NOMO-1 treated with dmso at 0.1 percent for 144 hours (cell line): ENCODE results near the gene CLP1.
"Not testable (repeated sequence)": the region's sequence is repeated elsewhere in the genome, so short reads cannot be mapped to it uniquely, and the experiment has no call there.

Source experiments
- DNase-seq: peaks from one replicate; lab custom pipeline; 2025; ENCODE audit not compliant: unreplicated experiment; lab: John Stamatoyannopoulos, UW

The CLP1 gene

DNA sequence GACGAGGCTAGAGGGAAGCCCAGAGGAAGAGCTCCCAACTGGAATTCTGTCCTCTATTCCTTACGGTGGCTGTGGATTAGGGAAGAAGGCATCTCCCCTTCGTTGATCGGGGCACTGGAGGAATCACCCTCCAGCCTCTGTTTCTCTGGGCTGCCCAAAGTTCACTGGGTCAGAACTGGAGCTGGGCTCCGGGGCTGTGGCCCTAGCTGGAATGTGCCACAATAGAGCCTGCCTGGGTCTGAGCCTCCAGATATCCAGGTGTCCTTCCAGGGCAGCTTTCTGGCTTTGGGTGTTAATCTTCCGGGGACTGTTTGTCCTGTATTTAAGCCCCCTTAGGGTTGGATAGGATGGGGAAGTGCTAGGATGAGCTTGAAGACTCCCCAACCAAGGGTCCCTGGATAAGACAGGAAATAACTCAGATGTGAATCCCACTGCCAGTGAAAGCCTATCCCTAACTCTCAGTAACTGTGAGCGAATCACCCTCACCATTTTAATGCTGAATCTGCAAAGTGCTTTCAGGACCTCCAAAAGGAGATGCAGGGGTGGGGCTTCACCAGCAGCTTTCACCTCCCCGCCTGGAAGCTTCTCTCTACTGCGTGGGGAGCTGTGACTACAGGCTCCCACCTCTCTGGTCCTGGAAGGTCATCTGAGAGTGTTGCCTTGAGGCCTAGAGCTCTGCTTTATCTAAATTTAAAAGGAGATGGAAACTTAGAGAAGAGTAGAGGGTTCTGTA is 17.3 kb upstream of the CLP1 start:
- DNase-seq = no peak

DNA sequence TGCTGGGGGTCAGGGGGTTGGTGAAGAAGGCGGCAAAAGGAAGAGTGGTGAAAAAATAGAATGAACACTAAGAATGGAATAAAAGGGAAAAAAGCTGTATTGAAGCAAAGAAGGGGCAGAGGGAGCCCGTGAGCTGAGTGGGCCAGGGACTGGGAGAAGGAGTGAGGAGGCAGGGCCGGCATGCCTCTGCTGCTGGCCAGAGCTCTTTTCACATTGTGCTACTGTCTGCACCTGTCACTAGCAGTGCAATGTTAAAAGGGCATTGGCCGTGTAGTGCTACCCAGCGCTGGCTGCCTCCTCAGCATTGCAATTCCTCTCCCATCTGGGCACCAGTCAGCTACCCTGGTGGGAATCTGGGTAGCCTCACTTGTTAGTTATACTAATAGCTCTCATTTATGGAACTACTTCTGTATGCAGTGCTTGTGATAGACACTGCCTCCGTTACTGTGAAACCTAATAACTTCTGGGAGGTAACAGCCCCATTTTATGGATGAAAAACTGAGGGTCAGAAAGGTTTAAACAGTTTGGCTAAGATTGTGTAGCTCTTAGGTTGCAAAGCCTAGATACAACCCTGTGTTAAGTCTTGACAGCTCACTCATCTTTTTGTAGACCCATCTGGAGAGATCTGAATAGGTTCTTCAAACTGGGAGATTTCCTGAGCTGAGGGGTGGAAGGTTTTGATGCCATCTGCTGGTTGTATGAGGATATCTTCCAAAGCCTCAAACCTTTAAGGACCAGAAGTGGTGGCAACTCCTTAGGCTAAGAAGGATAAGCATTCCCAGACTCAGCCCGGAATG is 16.4 kb upstream of the CLP1 start:
- peak; percentile 21 for DNase-seq

GRCh38 chr11:57643802-57644201 is 13.8 kb upstream of the CLP1 start:
- DNase-seq = no peak

DNA sequence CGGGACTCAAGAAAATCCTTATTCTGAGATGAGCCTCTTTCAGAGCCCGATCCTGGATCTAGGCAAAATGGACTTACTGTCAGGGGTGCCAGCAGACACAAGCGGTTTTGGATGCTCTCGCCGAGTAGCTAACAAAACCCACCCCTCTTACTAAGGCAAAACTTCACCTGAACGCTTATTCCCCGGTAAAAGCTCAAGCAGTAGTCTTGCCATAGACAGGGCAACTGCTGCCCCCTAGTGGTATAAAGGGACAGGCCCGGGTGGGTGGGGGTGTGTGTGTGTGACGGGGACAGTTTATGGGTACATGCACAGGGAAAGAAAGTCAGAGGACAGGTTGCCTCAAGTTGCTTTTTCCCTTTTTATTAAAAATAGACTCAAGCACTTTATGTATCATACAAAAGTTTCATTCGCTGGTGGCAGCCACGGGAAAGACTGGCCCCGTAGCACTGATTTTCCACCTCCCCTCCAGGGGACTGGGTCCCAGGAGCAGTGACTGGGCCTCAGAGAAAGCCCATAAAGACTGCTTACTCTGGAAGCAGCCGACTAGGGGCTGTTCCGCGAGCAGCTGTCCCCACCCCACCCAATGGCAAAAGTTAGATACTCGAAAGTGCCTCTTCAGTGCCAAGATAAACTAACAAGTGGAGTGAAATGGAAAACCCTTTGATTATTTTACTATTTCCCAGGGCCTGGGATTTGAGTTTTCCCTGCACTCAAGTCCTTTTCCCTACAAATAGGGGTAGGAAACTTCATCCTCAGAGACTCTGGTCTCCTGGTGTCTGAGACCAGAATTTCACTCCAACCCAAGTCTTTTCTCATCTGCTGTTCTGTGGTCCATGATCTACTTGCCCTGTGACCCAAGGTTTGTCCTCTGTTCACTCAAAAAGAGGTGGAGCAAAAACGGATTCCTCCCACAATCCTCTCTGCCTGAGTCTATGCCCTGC is 12.5 kb upstream of the CLP1 start:
- no peak for DNase-seq

GRCh38 chr11:57645689-57646085 is 11.9 kb upstream of the CLP1 start:
- DNase-seq = no peak

DNA sequence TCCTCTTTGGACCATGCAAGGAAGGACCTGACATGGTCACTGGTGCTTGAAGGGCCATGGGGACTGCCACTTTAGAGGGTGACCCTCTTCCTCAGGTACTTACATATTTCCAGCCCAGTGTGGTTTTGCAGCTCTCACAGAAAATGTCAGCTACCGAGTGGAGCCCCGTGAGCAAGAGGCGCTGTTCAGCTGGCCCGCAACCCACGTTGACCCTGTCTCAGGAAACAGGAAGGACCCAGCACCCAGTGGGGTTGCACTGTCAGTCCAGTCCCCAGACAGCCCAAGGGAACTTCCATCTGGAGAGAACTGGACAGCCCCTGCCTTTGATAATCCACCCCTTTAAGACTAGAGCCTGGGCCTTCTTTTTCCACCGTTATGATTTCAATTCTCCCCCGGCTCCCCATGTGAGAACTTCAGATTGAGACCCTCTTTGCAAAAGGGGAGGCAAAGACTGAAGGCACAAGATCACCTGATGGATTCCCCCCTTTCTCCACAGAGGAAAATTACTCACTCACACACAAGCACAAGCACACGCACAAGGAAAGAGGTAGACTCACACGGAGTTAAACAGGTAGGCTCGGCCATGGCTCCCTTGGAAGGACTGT is 11.3 kb upstream of the CLP1 start:
- no peak for DNase-seq

DNA sequence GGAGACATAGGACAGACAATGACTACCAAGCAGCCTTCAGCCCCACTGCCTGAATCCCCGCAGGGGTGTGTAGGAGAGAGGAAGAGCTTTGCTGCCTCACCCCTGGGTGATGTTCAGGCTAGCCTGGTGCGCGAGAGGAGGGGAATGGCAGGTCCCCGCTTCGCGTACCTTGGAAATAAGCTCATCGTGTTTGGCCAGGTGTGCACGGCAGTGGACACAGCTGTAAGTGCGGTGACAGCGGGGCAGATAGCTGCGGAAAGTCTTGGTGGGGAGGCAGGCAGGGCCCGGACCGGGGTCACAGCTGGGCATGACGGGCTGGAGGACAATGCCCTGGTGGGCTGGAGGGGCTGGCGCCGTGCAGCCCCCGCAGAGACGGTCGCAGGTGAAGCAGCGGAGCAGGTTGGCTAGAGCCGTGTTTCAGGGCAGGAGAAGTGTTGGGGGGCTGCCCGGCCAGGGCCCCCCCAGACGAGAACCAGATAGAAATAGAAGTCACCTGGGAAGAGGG is 10.7 kb upstream of the CLP1 start:
- no peak for DNase-seq

- DNase-seq = no peak
These were observed 10.2 kb upstream of the CLP1 start for GRCh38 chr11:57647372-57647771.

DNA sequence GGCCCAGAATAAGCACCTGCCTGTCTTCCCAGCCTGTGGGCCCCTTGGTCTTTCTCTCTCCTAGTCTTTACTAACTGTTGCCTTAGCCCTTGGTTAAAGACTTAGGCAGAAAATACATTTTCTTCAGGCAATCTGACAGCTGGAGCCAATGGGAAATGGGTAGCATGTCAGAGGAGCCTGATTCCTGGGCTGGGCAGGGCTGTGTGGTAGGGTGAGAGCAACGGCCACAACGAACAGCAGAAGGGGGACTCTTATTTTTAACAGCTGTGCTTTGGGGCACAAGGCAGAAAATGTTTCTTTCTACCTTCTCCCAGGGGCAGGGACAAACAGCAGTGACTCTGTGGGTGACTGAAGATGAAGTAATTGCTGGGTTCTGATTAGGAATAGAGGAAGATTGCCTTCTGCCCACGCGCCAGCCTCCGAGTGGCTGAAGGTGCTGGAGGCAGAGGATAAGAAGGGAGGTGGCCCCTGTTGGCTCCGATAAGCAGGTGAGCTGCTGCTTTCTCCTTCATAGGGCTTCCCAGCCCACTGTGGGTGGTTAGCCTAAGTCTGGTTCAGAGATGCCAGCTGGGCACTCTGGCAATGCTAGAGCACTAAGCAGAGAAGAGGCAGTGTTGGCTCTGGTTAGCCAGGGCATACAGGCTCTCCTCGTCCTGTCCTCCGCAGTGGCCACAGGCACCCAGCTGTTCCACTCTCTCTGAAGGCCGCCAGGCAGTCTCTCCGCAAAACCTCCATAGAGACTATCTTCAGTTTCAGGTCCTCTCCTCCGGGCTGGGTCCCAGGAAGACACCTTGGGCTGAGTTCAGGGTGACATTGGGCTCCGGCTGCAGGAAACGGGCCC is 9.4 kb upstream of the CLP1 start:
- no peak for DNase-seq

GRCh38 chr11:57648801-57649735 is 8.5 kb upstream of the CLP1 start:
- no peak for DNase-seq

DNA sequence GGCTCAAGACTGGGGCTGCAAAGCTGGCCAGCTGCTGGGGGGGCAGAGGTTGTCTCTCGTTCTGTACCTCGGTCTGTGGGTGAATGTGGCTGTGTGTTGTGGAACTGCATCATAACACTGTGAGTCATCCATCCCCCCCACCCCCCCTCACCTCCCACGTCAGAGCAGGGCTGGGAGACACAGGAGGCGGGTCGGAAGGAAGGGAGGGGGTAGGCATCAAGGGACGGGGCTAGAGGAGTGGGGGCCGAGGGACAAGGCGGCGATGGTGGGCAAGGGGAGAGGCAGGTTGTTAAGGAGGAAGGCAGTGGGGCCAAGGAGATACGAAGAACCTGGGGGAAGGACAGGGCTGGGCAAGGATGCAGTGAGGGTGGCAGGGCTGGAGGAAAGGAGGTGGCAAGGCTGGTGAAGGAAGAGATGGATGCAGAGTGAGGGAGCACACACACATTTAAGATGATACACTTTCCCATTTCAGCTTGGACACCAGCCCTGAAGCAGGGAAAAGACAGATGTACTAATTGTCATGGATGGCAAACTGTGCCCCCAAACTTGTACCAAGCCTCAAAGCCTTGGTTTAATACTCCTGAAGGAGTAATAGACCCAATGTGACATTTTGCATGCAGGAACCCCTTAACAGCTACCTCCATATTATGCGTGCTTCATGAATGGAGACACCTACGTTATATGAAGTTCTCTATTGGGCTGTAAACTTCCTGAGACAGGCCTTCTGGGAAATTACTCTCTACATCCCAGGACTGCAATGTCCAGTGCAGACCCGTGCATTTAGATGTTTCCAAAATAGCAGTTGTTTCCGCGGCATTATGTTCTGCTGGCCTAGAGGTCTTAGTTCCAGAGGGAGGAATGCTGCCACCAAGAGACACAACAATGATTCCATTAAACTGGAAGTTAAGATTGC is 7.5 kb upstream of the CLP1 start, which contains the start of gene YPEL4:
Gene YPEL4 (minus strand): TSS at position 87 of the 913 bp plus-strand sequence. CDS start 2,805 bp downstream, outside the sequence.
- peak; percentile 10 for DNase-seq

DNA sequence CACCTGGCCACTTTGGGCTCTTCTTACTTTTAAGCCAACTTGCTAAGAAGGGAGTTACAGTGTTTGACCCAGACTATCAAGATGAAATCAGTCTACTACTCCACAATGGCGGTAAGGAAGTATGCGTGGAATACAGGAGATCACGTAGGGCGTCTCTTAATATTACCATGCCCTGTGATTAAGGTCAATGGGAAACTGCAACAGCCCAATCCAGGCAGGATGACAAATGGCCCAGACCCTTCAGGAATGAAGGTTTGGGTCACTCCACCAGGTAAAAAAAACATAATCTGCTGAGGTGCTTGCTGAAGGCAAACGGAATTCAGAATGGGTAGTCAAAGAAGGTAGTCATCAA is 6.8 kb upstream of the CLP1 start:
- no peak for DNase-seq

GRCh38 chr11:57651408-57651807 is 6.2 kb upstream of the CLP1 start:
- DNase-seq = no peak

GRCh38 chr11:57652230-57652629 is 5.3 kb upstream of the CLP1 start:
- not testable (repeated sequence) for DNase-seq

- DNase-seq = no peak
These were observed 4.9 kb upstream of the CLP1 start for GRCh38 chr11:57652662-57653061.

DNA sequence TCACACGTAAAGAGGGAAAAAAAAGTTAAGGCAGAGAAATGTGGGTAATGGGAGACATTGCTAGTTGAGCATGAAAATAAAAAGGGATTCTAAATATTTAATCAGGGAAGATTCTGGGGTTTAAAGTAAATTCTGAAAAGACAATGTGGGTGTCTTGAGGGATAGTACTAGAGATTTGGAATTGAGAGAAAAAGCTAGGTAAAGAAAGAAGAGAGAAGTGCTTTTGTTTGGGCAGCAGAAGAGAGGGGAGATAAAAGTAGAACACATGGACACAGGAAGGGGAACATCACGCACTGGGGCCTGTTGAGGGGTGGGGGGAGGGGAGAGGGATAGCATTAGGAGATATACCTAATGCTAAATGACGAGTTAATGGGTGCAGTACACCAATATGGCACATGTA is 4.4 kb upstream of the CLP1 start:
- no peak for DNase-seq

DNA sequence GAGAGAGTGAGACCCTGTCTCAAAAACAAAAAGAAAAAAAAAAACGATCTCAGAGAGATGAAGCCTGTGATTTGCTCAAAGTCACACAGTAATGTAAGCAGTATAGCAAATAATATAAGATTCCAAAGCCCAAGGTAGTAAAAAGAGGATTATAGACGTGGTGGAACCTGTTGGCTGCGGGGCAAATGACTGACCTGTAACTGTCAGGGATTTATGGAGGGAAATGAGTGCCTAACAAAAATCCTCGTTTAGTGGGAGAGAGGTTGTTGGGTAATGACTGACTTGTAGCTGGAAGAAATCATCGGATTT is 723 bp upstream of the CLP1 start:
- DNase-seq = no peak

GRCh38 chr11:57658023-57658361 is 430 bp downstream of the CLP1 start:
- DNase-seq = no peak
